CD4-positive, alpha-beta T cell (primary cell): Measurements from ENCODE around the gene CDC6. TPM values are rescaled to one million over a fixed set of nuclear protein-coding genes. Genes with fewer than 3 reads are reported as not detected.

Experiments
- ATAC-seq: fragments of 200-7000 bp; cut with Tn5 transposase; one replicate; pipeline ENCODE4 v1.10.0; 2022; ENCODE audit warnings: mild to moderate bottlenecking; ENCODE audit not compliant: poor library complexity
- CTCF ChIA-PET: fragments of 350-600 bp; sonication (Branson Sonifier 250); formaldehyde crosslinking; loops from one replicate; lab custom pipeline; 2021; ENCODE audit warnings: antibody characterized with exemption, inconsistent platforms; lab: Charles Lee
- POLR2A ChIA-PET: fragments of 350-600 bp; sonication (Branson Sonifier 250); formaldehyde crosslinking; loops from one replicate; lab custom pipeline; 2021; ENCODE audit warnings: antibody characterized with exemption, inconsistent platforms; lab: Charles Lee
- DNase-seq, 14 experiments: peaks; one replicate each; pipeline ENCODE4 v3.0.0-alpha.2; 2013 to 2020; ENCODE audit warnings: mixed read lengths in 2 of 14
- H3K27ac ChIP-seq, 2 donors: one replicate each; pipeline versions ENCODE4 v1.5.1 to v1.7.0; 2013; ENCODE audit warnings: low read length in 2 of 2, low read depth in 1 of 2, mild to moderate bottlenecking in 1 of 2
- H3K27me3 ChIP-seq, 2 experiments: 1 replicate in 1 of 2; 2 replicates in 1 of 2; pipeline versions ENCODE4 v1.6.1 to v1.7.0; 2013; ENCODE audit warnings: low read length in 2 of 2, control low read depth in 1 of 2, mild to moderate bottlenecking in 1 of 2, moderate library complexity in 1 of 2; ENCODE audit not compliant: insufficient read depth in 2 of 2, control insufficient read depth in 1 of 2
- H3K36me3 ChIP-seq: one replicate; pipeline ENCODE4 v1.6.1; 2013; ENCODE audit warnings: low read length, control low read depth; ENCODE audit not compliant: insufficient read depth
- H3K4me1 ChIP-seq: one replicate; pipeline ENCODE4 v1.6.1; 2013; ENCODE audit warnings: low read length, control low read depth; ENCODE audit not compliant: insufficient read depth
- H3K4me3 ChIP-seq: one replicate; pipeline ENCODE4 v1.5.1; 2013; ENCODE audit warnings: mild to moderate bottlenecking, low read length, moderate library complexity
- H3K9me3 ChIP-seq, 2 experiments: 1 replicate in 1 of 2; 2 replicates in 1 of 2; pipeline versions ENCODE4 v1.6.1 to v1.7.0; 2013; ENCODE audit warnings: low read length in 2 of 2, mild to moderate bottlenecking in 2 of 2, control low read depth in 1 of 2, moderate library complexity in 1 of 2; ENCODE audit not compliant: control insufficient read depth in 1 of 2, insufficient read depth in 1 of 2
- H3K27ac Mint-ChIP-seq: one replicate; pipeline ENCODE4 v1.8.0; 2020; ENCODE audit warnings: mixed read lengths
- H3K27me3 Mint-ChIP-seq: one replicate; pipeline ENCODE4 v1.8.0; 2021; ENCODE audit warnings: mixed read lengths
- H3K36me3 Mint-ChIP-seq: one replicate; pipeline ENCODE4 v1.8.0; 2021; ENCODE audit warnings: low read depth, mixed read lengths
- H3K4me1 Mint-ChIP-seq: one replicate; pipeline ENCODE4 v1.8.0; 2021; ENCODE audit warnings: low read depth, mixed read lengths
- H3K4me3 Mint-ChIP-seq: one replicate; pipeline ENCODE4 v1.8.0; 2020; ENCODE audit warnings: mild to moderate bottlenecking, mixed read lengths
- H3K9me3 Mint-ChIP-seq: one replicate; pipeline ENCODE4 v1.8.0; 2020; ENCODE audit warnings: mixed read lengths
- CTCF ChIP-seq: fragments of 200-600 bp; IDR thresholded peaks from one replicate; pipeline ENCODE4 v1.8.0; 2022; ENCODE audit warnings: antibody characterized with exemption, mild to moderate bottlenecking
- intact Hi-C, 2 experiments: fragments of 100-400 bp; cut with DNase I in 1 of 2; cut with micrococcal nuclease in 1 of 2; formaldehyde crosslinking; loops; one replicate each; pipeline versions ENCODE4 v1.15.1 to v1.9.0; 2023 to 2025; cut with DNase I, micrococcal nuclease
- total RNA-seq, 174 experiments: library from RNA in 2 of 174; stranded (reverse) in 2 of 174; gene quantifications; one replicate each; pipeline ENCODE4 v1.2.3 and lab custom pipeline; 2021 to 2026

The CDC6 gene
- total RNA-seq, 2 experiments from 2014 or later, result 1.0 to 1.8 TPM

- Histone ChIP-seq H3K27ac (peak overlapping the region; percentile 99), H3K36me3 (no peaks in the 10 kb centered on the region), H3K9me3 (no peaks in the 10 kb centered on the region), H3K4me3 (peak overlapping the region; percentile 96), H3K4me1 (peaks cover 93% of the 10 kb centered on the region), H3K27me3 (no peaks in the 10 kb centered on the region)
- ATAC-seq (no peak), DNase-seq (peak in 10 of 14 experiments; percentile 26 to 81 (median 60))
- H3K9me3 Mint-ChIP-seq, result no peaks in the 10 kb centered on the region
- peak overlapping the region; percentile 95 for H3K4me3 Mint-ChIP-seq
- no peaks in the 10 kb centered on the region for H3K27me3 Mint-ChIP-seq
- peaks cover 87% of the 10 kb centered on the region for H3K4me1 Mint-ChIP-seq
- no peak for TF ChIP-seq CTCF
- intact Hi-C loops, result loop anchor here (1.0 to 5.0 kb wide), 2 partner anchors 34 to 286 kb away; partner anchors contain the start of gene CDC6 (in 1 of the 2)
- H3K27ac Mint-ChIP-seq, result peak overlapping the region; percentile 99
- peaks cover 48% of the 10 kb centered on the region for H3K36me3 Mint-ChIP-seq
- POLR2A ChIA-PET, result interaction anchor here (0.9 to 5.3 kb wide), 8 partner anchors 10 to 33 kb away, joined by 3 to 117 read pairs (median 16); partner anchors contain the start of gene RARA
- CTCF ChIA-PET, result interaction anchor here (0.6 to 4.7 kb wide), 5 partner anchors 20 to 212 kb away, joined by 4 to 25 read pairs (median 6); no protein-coding TSS in a partner anchor
These were observed 33.3 kb downstream of the CDC6 start for GRCh38 chr17:40320756-40321523.

- TF ChIP-seq CTCF, result no peak
- Histone ChIP-seq H3K4me1 (peaks cover 93% of the 10 kb centered on the region), H3K27me3 (no peaks in the 10 kb centered on the region), H3K9me3 (no peaks in the 10 kb centered on the region), H3K36me3 (no peaks in the 10 kb centered on the region), H3K27ac (peak overlapping the region; percentile 99), H3K4me3 (peak overlapping the region; percentile 96)
- intact Hi-C loops, result loop anchor here (5.0 kb wide), 1 partner anchor 286 kb away; no protein-coding TSS in a partner anchor
- Mint-ChIP-seq H3K9me3 (no peaks in the 10 kb centered on the region), H3K4me1 (peaks cover 87% of the 10 kb centered on the region), H3K27ac (peak overlapping the region; percentile 99), H3K36me3 (peaks cover 48% of the 10 kb centered on the region), H3K4me3 (peak overlapping the region; percentile 95), H3K27me3 (no peaks in the 10 kb centered on the region)
- ChIA-PET CTCF (interaction anchor here (0.6 to 4.7 kb wide), 4 partner anchors 20 to 212 kb away, joined by 4 to 25 read pairs (median 8); no protein-coding TSS in a partner anchor), POLR2A (interaction anchor here (2.1 to 5.3 kb wide), 4 partner anchors 13 to 32 kb away, joined by 18 to 117 read pairs (median 25); no protein-coding TSS in a partner anchor)
- peak in 1 of 14 experiments; percentile 50 for DNase-seq
- ATAC-seq, result no peak
These were observed 33.8 kb downstream of the CDC6 start for GRCh38 chr17:40321524-40321929.

GRCh38 chr17:40321961-40322357, 34.3 kb downstream of the CDC6 start:
- DNase-seq, result no peak

More at GRCh38 chr17:40321961-40322357, 34.3 kb downstream of the CDC6 start:
- Mint-ChIP-seq H3K4me3 (peak overlapping the region; percentile 95), H3K36me3 (peaks cover 48% of the 10 kb centered on the region), H3K9me3 (no peaks in the 10 kb centered on the region), H3K27me3 (no peaks in the 10 kb centered on the region), H3K27ac (peak overlapping the region; percentile 99), H3K4me1 (peaks cover 91% of the 10 kb centered on the region)
- H3K9me3 ChIP-seq, result no peaks in the 10 kb centered on the region
- peak overlapping the region; percentile 99 for H3K27ac ChIP-seq
- no peaks in the 10 kb centered on the region for H3K36me3 ChIP-seq
- intact Hi-C loops, result loop anchor here (1.0 to 5.0 kb wide), 2 partner anchors 19 to 285 kb away; no protein-coding TSS in a partner anchor
- no peaks in the 10 kb centered on the region for H3K27me3 ChIP-seq
- ChIA-PET POLR2A (interaction anchor here (0.6 to 5.3 kb wide), 15 partner anchors 7 to 1367 kb away, joined by 3 to 117 read pairs (median 5); partner anchors contain the start of genes CASC3, EIF1 and SMARCE1), CTCF (interaction anchor here (1.2 to 2.5 kb wide), 3 partner anchors 19 to 238 kb away, joined by 4 to 11 read pairs (median 6); no protein-coding TSS in a partner anchor)
- no peak for TF ChIP-seq CTCF
- no peak for ATAC-seq
- H3K4me1 ChIP-seq, result peaks cover 93% of the 10 kb centered on the region
- peak overlapping the region; percentile 96 for H3K4me3 ChIP-seq
